Head of caudate nucleus (tissue), 42 donors: ENCODE data around the gene LRP4.

Source experiments
- DNase-seq, 42 donors: peaks; one replicate each; pipeline versions ENCODE4 v3.0.0 to v3.0.0-alpha.2; 2020 to 2021; ENCODE audit warnings: mixed read lengths in 7 of 42
- intact Hi-C: fragments of 100-400 bp; cut with DNase I; formaldehyde crosslinking; loops from one replicate; pipeline ENCODE4 v1.15.0; 2022

LRP4 gene

DNA sequence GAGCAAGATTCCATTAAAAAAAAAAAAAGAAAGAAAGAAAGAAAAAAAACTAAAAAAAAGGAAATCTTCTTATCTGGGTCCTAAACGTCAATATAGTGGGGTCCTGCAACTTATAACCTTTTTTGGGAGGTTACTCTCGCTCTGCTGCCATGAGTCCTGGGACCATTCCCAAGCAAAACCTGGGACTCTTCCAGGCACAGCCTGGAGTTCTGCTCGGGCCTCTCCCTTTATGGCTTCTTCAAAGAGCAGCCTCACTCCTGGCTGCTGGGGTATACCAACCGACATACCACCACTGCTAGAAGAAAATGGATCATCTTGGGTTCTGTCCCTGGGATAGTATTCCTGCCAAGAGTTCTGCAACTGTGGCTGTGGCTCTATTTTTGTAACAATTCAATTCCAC lies 58.1 kb downstream of the LRP4 start:
- no peak for DNase-seq
- intact Hi-C loops: no loop called here

- intact Hi-C loops: no loop called here
- no peak for DNase-seq
These were observed 59.3 kb downstream of the LRP4 start for GRCh38 chr11:46858920-46859546.

DNA sequence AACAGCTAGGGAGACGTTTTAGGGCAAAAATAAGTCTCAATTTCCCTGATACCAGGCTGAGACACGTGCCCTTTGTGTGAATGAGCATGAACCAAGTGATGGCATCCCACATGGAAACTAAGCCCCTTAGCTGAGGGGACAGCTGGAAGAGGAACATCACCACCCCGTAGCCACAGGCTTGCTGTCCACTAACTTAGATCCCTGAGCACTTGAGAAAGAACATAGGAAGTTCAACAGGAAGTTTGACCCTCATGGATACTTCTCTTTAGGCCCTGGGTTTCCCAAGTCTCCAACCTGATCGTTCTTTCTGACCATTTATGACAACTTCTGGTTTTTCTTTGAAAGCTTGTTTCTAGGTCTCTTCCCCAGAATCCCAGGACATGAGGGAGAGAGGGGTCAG lies 60.7 kb downstream of the LRP4 start:
- DNase-seq: peak in 1 of 42 donors; percentile 6
- intact Hi-C loops: no loop called here

DNA sequence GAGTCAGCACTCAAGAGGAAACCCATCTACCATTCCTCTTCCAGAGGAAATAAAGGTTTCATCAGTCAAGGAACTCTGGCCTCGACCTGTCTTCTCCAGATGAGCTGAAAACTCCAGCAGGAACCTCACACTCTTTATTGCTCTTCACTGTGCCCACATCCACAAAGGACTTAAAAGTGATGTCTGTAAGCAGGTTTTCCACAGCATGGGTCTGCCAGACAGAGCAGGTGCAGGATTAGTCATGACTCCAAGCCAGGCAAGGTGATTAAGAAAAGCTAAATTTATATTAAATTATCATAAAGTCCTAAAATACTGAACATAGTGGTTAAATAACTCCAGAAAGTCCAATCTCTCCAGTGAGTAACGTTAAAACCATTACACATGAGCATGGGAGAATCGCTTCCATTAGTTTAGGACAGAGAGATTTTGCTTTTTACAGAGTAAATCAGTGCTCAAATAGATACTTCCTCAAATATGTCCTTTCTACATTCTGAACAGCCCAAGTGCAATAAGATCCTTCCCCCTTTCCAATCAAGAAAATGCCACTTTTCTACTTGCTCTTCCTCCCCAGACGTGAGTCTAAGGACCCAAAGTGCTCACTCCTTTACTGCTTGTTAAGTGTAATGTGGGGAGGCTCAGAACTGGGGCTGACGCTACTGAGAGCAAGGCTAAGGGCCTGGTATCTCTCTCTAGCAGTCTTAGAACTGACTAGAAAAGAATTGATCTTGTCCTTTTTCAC lies 61.6 kb downstream of the LRP4 start:
- intact Hi-C loops: no loop called here
- DNase-seq: peak in 10 of 42 donors; percentile 20 to 58 (median 32)

DNA sequence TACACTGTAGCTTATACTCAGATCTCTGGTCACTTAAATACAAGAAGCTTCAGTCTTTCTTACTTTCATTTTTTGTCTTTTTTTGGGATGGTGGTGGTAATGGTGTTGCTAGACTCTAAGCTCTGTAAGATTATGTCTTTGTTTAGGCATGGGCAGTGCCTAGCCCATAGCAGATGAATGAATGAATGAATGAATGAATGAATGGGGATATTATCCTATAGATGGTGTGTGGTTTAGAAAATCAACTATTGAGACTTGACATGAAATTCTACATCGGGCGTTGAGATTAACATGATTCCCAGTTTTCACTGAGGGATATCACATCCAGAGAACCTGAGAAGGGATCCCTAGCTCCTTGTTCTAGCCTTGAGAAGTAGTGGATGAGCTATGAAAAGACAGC lies 62.5 kb downstream of the LRP4 start:
- intact Hi-C loops: no loop called here
- DNase-seq: no peak

GRCh38 chr11:46855167-46855566 lies 63.2 kb downstream of the LRP4 start:
- intact Hi-C loops: no loop called here
- no peak for DNase-seq

DNA sequence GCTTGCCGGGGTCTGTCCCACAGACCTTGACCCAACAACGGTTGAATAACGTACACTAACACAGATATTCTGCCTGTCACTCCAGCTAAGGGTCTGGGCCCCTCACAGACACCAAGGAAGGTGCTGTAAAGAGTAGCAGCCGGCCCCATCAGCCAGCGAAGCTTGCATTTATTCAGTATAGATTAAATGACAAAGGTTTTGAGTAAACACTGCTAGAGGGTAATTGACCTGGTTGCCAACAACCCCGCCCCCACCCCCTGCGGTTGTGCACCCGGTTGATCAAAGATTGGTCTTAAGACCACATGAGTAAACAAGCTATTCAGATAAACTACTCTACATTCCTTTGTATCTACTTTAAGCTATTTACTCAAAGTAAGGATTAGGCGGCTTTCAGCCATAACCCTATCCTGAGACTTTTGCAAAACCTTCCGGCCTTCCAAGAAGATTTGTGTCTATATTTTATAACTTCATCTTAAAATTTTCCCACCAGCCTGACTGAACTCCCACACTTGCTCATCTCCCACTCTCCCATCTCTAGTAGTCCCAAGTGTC lies 67.4 kb downstream of the LRP4 start:
- intact Hi-C loops: no loop called here

GRCh38 chr11:46849631-46850030 lies 68.7 kb downstream of the LRP4 start:
- DNase-seq: no peak
- intact Hi-C loops: no loop called here

More for the DNA sequence above, 67.4 kb downstream of the LRP4 start:
- no peak for DNase-seq

GRCh38 chr11:46846510-46846830 lies 71.9 kb downstream of the LRP4 start:
- intact Hi-C loops: no loop called here
- no peak for DNase-seq

DNA sequence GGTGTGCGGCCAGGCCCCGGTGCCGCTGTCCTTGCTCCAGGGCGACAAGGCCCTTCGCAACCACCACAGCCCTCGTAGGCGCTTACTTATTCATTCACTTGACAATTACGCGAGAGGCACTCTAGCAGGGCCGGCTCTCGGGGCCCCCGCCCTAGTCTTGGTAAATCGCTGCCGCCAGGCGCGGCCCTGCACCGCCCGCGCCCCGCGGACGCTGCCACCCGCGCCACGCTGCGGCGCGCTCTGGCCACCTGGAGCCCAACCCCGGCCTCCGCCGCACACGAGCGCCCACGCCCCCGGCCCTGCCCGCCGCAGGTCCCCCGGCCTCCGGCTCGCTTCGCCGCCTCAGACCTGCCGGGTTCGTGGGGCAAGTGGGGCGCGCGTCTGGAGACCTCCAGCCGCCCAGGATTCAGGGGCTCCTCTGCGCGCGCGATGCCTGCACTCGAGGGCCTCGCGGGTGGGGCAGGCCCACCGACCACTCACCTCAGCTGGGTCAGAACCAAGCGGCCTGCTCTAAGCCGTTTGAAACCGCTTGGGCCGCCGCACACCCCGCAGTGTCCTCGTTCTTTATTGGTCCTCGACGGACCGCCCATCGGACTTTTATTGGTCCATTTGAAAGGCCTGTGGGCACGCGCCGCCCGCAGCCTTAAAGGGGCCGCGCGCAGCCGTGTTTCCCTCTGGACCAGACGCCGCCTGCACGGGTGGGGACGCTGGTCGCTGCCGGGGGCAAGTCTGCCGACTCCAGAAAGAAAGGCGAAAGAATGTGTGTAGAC lies 72.4 kb downstream of the LRP4 start, which contains the start of gene CKAP5:
Gene CKAP5 (minus strand): TSS at position 541 of the 770 bp plus-strand sequence. CDS start 25,049 bp downstream, outside the sequence.
- intact Hi-C loops: no loop called here
- DNase-seq: peak; percentile 87 to 97 (median 93)

GRCh38 chr11:46845440-46845739 lies 73.0 kb downstream of the LRP4 start:
- peak in 2 of 42 donors; percentile 23 to 27 for DNase-seq
- intact Hi-C loops: no loop called here

DNA sequence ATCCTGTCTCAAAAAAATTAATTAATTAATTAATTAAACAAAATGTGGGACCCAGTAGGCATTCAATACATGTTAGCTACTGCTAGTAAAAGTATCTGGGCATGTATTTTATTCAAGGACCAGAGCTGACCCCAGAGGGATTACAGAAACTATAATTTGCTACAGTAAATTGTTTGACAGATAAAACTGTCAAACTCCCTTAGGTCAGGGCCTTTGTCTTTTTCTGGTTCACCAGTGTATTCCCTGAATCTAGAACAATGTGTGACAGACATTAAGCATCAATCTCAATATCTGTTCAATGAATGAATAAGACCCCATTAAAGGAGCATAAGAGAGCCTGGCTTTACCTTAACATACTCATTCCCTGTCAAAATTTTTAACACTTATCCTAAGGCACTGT lies 78.2 kb downstream of the LRP4 start:
- intact Hi-C loops: no loop called here
- no peak for DNase-seq

- DNase-seq: no peak
- intact Hi-C loops: no loop called here
These were observed 79.8 kb downstream of the LRP4 start for GRCh38 chr11:46838501-46838900.

GRCh38 chr11:46837860-46838259 lies 80.5 kb downstream of the LRP4 start:
- intact Hi-C loops: no loop called here
- DNase-seq: no peak

DNA sequence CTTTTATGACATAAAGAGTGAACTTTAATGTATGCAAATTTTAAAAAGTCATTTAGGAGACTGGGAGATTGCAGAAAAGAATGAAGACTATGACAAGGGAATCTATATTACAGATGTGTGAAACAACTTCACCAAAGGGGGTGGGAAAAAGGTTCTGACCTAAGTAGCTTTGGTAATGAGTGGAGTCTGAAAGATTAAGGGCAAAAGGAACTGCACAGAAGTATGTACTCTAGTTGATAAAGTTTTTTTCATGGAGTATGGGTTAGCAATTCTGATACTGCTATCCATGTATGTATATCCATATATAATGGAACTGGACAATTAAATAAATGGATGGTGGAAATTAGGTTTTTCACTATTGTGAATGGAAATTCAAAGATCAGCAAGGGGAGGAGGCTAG lies 81.5 kb downstream of the LRP4 start:
- no peak for DNase-seq
- intact Hi-C loops: no loop called here

DNA sequence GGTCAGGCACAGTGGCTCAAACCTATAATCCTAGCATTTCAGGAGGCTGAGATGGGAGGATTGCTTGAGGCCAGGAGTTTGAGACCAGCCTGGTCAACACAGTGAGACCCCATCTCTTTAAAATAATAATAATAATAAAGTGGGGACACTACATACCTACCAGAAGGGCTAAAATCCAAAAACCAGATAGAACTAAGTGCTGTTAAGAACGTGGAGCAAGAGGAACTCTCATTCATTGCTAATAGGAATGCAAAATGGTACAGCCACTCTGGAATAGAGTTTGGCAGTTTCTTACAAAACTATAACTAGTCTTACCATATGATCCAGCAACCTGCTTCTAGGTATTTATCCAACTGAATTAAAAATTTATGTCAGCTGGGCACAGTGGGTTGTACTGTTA lies 81.9 kb downstream of the LRP4 start:
- no peak for DNase-seq
- intact Hi-C loops: no loop called here

DNA sequence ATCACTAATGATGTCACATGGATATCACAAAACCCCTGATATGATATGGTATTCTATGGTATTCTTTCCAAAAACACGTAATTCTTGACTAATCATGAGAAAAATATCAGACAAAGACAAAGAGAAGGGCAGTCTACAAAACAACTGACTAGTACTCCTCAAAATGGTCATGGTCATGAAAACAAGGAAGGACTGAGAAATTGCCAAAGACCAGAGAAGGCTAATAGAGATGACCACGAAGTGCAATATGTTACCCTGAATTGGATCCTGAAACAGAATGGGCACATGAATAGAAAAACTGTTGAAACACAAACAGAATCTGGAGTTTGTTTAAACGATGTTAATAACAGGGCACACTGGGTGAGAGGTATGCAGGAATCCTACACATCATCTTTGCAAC lies 82.5 kb downstream of the LRP4 start:
- no peak for DNase-seq
- intact Hi-C loops: no loop called here

DNA sequence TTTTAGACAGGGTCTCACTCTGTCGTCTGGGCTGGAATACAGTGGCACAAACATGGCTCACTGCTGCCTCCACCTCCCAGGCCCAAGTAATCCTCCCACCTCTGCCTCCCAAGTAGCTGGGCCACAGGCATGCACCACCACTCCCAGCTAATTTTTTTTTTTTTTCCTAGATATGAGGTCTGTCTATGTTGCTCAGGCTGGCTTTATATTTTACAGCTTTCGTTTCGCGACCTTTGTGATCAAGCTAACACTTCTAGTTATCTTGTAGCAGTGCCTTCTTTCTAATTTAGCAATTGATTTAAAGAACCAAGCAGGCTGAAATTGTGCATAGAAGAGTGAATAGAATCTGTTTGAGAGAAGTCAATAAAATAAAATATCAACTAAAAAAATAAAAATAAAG lies 83.5 kb downstream of the LRP4 start:
- intact Hi-C loops: no loop called here
- DNase-seq: no peak

- intact Hi-C loops: no loop called here
These were observed 85.7 kb downstream of the LRP4 start for GRCh38 chr11:46832511-46833214.

GRCh38 chr11:46827995-46828394 lies 90.4 kb downstream of the LRP4 start:
- DNase-seq: no peak
- intact Hi-C loops: no loop called here

More at GRCh38 chr11:46832511-46833214, 85.7 kb downstream of the LRP4 start:
- DNase-seq: no peak
